Left ventricle myocardium inferior (tissue), 1 donor: ENCODE results near the gene MFGE8. TPM values are rescaled to one million over a fixed set of nuclear protein-coding genes. Genes with fewer than 3 reads are reported as not detected.

Source experiments
- DNase-seq: peaks from one replicate; pipeline ENCODE4 v3.0.0-alpha.2; 2020
- H3K27ac ChIP-seq: fragments of 200-600 bp; replicated peaks from 2 replicates; pipeline ENCODE4 v1.8.0; 2021
- H3K27me3 ChIP-seq: fragments of 200-600 bp; 2 replicates; pipeline ENCODE4 v1.8.0; 2021; ENCODE audit warnings: low read depth
- H3K36me3 ChIP-seq: fragments of 200-600 bp; 2 replicates; pipeline ENCODE4 v1.8.0; 2021
- H3K4me1 ChIP-seq: fragments of 200-600 bp; 2 replicates; pipeline ENCODE4 v1.8.0; 2021
- H3K4me3 ChIP-seq: fragments of 200-600 bp; 2 replicates; pipeline ENCODE4 v1.8.0; 2021; ENCODE audit warnings: mild to moderate bottlenecking, moderate library complexity
- H3K9me3 ChIP-seq: fragments of 200-600 bp; replicated peaks from 2 replicates; pipeline ENCODE4 v1.8.0; 2021
- CTCF ChIP-seq: fragments of 200-600 bp; IDR thresholded peaks from 2 replicates; pipeline ENCODE4 v1.8.0; 2021; ENCODE audit warnings: antibody characterized with exemption, mild to moderate bottlenecking, borderline replicate concordance
- intact Hi-C: fragments of 100-400 bp; cut with micrococcal nuclease; formaldehyde crosslinking; loops from one replicate; pipeline ENCODE4 v1.11.0; 2022
- total RNA-seq: library from RNA; stranded (reverse); fragmentation: NEBNext Ultra II Directional; extraction: Animal tissue kit (Norgen Biotek cat#: 25700); gene quantifications from one replicate; pipeline ENCODE4 v1.2.1, GENCODE V29; 2021
- donor health status: DM: no; HTN: yes; CAD: no; lungs with severe emphysema.

The MFGE8 gene
- total RNA-seq, 1 donor from 2014 or later, result 421 TPM

GRCh38 chr15:88858934-88859333, 54.2 kb downstream of the MFGE8 start:
- no peak for TF ChIP-seq CTCF
- Histone ChIP-seq H3K27ac (no peak overlapping the region), H3K4me3 (no peak overlapping the region), H3K9me3 (no peaks in the 10 kb centered on the region), H3K27me3 (peaks cover 50% of the 10 kb centered on the region), H3K36me3 (no peaks in the 10 kb centered on the region), H3K4me1 (no peaks in the 10 kb centered on the region)
- intact Hi-C loops, result no loop called here
- DNase-seq, result no peak

GRCh38 chr15:88852476-88852875, 60.7 kb downstream of the MFGE8 start:
- no peak for DNase-seq
- H3K4me3 ChIP-seq, result no peak overlapping the region
- TF ChIP-seq CTCF, result no peak
- H3K27ac ChIP-seq, result no peak overlapping the region
- no peaks in the 10 kb centered on the region for H3K4me1 ChIP-seq
- no peaks in the 10 kb centered on the region for H3K9me3 ChIP-seq
- H3K27me3 ChIP-seq, result peaks cover 51% of the 10 kb centered on the region
- intact Hi-C loops, result no loop called here
- H3K36me3 ChIP-seq, result no peaks in the 10 kb centered on the region

- Histone ChIP-seq H3K4me3 (no peak overlapping the region), H3K27ac (no peak overlapping the region), H3K36me3 (no peaks in the 10 kb centered on the region), H3K9me3 (no peaks in the 10 kb centered on the region), H3K27me3 (peaks cover 48% of the 10 kb centered on the region), H3K4me1 (no peaks in the 10 kb centered on the region)
- intact Hi-C loops, result no loop called here
- TF ChIP-seq CTCF, result no peak
- no peak for DNase-seq
These were observed 63.7 kb downstream of the MFGE8 start for GRCh38 chr15:88849376-88850072.

Other genes with a start within 250 kb of the MFGE8 start
- gene ACAN, start 109.9 kb downstream of the MFGE8 start, total RNA-seq, result not detected
- gene HAPLN3, start 17.8 kb downstream of the MFGE8 start, total RNA-seq, result 3.2 TPM
- gene ABHD2, start 175.1 kb upstream of the MFGE8 start, total RNA-seq, result 68.2 TPM